ENCODE data around the gene PRR20G. TPM values are rescaled to one million over a fixed set of nuclear protein-coding genes. Genes with fewer than 3 reads are reported as not detected.

Gene PRR20G
- polyA plus RNA-seq, 3 donors: not detected

- no peak overlapping the region for H3K4me2 ChIP-seq (replicated peaks; ENCODE audit: extremely low read depth, low read length, poor library complexity, severe bottlenecking)
- no peak overlapping the region for H3K4me3 ChIP-seq (replicated peaks in 1 of 3; ENCODE audit: low read depth in 2 of 3, low read length in 3 of 3)
- peaks cover 2 to 4% (median 2%) of the 10 kb centered on the region in 3 donors for H3K27me3 Mint-ChIP-seq (ENCODE audit: low read depth in 3 of 3)
- H3K27ac ChIP-seq (ENCODE audit: low read depth in 1 of 2, low read length in 2 of 2): no peak overlapping the region
- peaks cover 6 to 25% of the 10 kb centered on the region in 2 donors for H3K9me3 ChIP-seq (replicated peaks in 1 of 2; ENCODE audit: control insufficient read depth in 1 of 2, insufficient read depth in 1 of 2, low read length in 2 of 2)
- no peak overlapping the region for H3K4me3 Mint-ChIP-seq
- no peak overlapping the region for H2AFZ ChIP-seq (ENCODE audit: insufficient read depth, low read depth, low read length, poor library complexity, severe bottlenecking)
- peaks cover 6% of the 10 kb centered on the region for H3K4me1 Mint-ChIP-seq
- peaks cover 2 to 18% (median 14%) of the 10 kb centered on the region in 7 donors for H3K9me3 Mint-ChIP-seq
- TF ChIP-seq, protein P1, sequence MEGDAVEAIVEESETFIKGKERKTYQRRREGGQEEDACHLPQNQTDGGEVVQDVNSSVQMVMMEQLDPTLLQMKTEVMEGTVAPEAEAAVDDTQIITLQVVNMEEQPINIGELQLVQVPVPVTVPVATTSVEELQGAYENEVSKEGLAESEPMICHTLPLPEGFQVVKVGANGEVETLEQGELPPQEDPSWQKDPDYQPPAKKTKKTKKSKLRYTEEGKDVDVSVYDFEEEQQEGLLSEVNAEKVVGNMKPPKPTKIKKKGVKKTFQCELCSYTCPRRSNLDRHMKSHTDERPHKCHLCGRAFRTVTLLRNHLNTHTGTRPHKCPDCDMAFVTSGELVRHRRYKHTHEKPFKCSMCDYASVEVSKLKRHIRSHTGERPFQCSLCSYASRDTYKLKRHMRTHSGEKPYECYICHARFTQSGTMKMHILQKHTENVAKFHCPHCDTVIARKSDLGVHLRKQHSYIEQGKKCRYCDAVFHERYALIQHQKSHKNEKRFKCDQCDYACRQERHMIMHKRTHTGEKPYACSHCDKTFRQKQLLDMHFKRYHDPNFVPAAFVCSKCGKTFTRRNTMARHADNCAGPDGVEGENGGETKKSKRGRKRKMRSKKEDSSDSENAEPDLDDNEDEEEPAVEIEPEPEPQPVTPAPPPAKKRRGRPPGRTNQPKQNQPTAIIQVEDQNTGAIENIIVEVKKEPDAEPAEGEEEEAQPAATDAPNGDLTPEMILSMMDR (IDR thresholded peaks at IDR 0.05): no peak
- H3K27me3 ChIP-seq (ENCODE audit: control insufficient read depth in 2 of 2, insufficient read depth in 2 of 2, low read length in 2 of 2): no peaks in the 10 kb centered on the region
- H3K79me2 ChIP-seq (ENCODE audit: insufficient read depth, low read length): no peaks in the 10 kb centered on the region
- H3K36me3 ChIP-seq (replicated peaks in 1 of 2; ENCODE audit: control insufficient read depth in 1 of 2, insufficient read depth in 2 of 2, low read length in 2 of 2): no peaks in the 10 kb centered on the region
- peaks cover 5% of the 10 kb centered on the region in 2 donors for H3K4me1 ChIP-seq (ENCODE audit: control insufficient read depth in 1 of 2, insufficient read depth in 2 of 2, low read length in 2 of 2)
- no peaks in the 10 kb centered on the region for H4K20me1 ChIP-seq (ENCODE audit: insufficient read depth, low read length)
- no peak overlapping the region for H3K9ac ChIP-seq (ENCODE audit: insufficient read depth, low read length, poor library complexity, severe bottlenecking)
- no peaks in the 10 kb centered on the region for H3K36me3 Mint-ChIP-seq
- DNase-seq: no peak
- intact Hi-C loops (cut with micrococcal nuclease): no loop called here
- no peak overlapping the region for H3K27ac Mint-ChIP-seq
These were observed 3.8 kb upstream of the PRR20G start for GRCh38 chr3:127291611-127292010.

GRCh38 chr3:127291114-127291513 lies 3.3 kb upstream of the PRR20G start:
- no peak for DNase-seq
- H3K4me1 Mint-ChIP-seq: peaks cover 5% of the 10 kb centered on the region
- peaks cover 2 to 4% (median 2%) of the 10 kb centered on the region in 3 donors for H3K27me3 Mint-ChIP-seq (ENCODE audit: low read depth in 3 of 3)
- Histone ChIP-seq H3K36me3 (replicated peaks in 1 of 2; ENCODE audit: control insufficient read depth in 1 of 2, insufficient read depth in 2 of 2, low read length in 2 of 2) (no peaks in the 10 kb centered on the region), H3K4me3 (replicated peaks in 1 of 3; ENCODE audit: low read depth in 2 of 3, low read length in 3 of 3) (no peak overlapping the region), H3K9me3 (replicated peaks in 1 of 2; ENCODE audit: control insufficient read depth in 1 of 2, insufficient read depth in 1 of 2, low read length in 2 of 2) (peaks cover 6 to 25% of the 10 kb centered on the region in 2 donors), H3K4me1 (ENCODE audit: control insufficient read depth in 1 of 2, insufficient read depth in 2 of 2, low read length in 2 of 2) (peaks cover 4% of the 10 kb centered on the region in 2 donors), H3K27ac (ENCODE audit: low read depth in 1 of 2, low read length in 2 of 2) (no peak overlapping the region), H3K27me3 (ENCODE audit: control insufficient read depth in 2 of 2, insufficient read depth in 2 of 2, low read length in 2 of 2) (no peaks in the 10 kb centered on the region), H4K20me1 (ENCODE audit: insufficient read depth, low read length) (no peaks in the 10 kb centered on the region), H3K4me2 (replicated peaks; ENCODE audit: extremely low read depth, low read length, poor library complexity, severe bottlenecking) (no peak overlapping the region), H3K79me2 (ENCODE audit: insufficient read depth, low read length) (no peaks in the 10 kb centered on the region), H2AFZ (ENCODE audit: insufficient read depth, low read depth, low read length, poor library complexity, severe bottlenecking) (no peak overlapping the region), H3K9ac (ENCODE audit: insufficient read depth, low read length, poor library complexity, severe bottlenecking) (no peak overlapping the region)
- no CpG with 5 or more reads among the region's 1 CpG for WGBS (ENCODE audit: insufficient coverage)
- intact Hi-C loops (cut with micrococcal nuclease): no loop called here
- peaks cover 2 to 18% (median 14%) of the 10 kb centered on the region in 7 donors for H3K9me3 Mint-ChIP-seq
- no peaks in the 10 kb centered on the region for H3K36me3 Mint-ChIP-seq
- no peak overlapping the region for H3K27ac Mint-ChIP-seq
- no peak overlapping the region for H3K4me3 Mint-ChIP-seq
- TF ChIP-seq, protein P1 (IDR thresholded peaks at IDR 0.05): no peak

All from CD14-positive monocyte (primary cell).